HG03565 (cell line): ENCODE data around the gene MINAR1.
"Not testable (repeated sequence)": the region's sequence is repeated elsewhere in the genome, so short reads cannot be mapped to it uniquely, and the experiment has no call there.

Experiments
- ATAC-seq: cut with Tn5 transposase; IDR thresholded peaks from one replicate; pipeline ENCODE4 v1.9.1; 2021; ENCODE audit warnings: mild to moderate bottlenecking, moderate library complexity; ENCODE audit not compliant: unreplicated experiment

Gene MINAR1

GRCh38 chr15:79431636-79432344 lies at the start of gene MINAR1:
TSS of gene MINAR1 (plus strand) at chr15:79432336. CDS start at chr15:79456148, 23,812 bp downstream.
- no peak for ATAC-seq

- no peak for ATAC-seq
These were observed 37.9 kb upstream of the MINAR1 start for GRCh38 chr15:79394231-79394630.

GRCh38 chr15:79396850-79397249 lies 35.3 kb upstream of the MINAR1 start:
- no peak for ATAC-seq

GRCh38 chr15:79397269-79397910 lies 34.7 kb upstream of the MINAR1 start:
- ATAC-seq: no peak

GRCh38 chr15:79399606-79400005 lies 32.5 kb upstream of the MINAR1 start:
- no peak for ATAC-seq

- ATAC-seq: no peak
These were observed 31.5 kb upstream of the MINAR1 start for GRCh38 chr15:79400650-79401049.

GRCh38 chr15:79401301-79401700 lies 30.8 kb upstream of the MINAR1 start:
- no peak for ATAC-seq

GRCh38 chr15:79402136-79402535 lies 30.0 kb upstream of the MINAR1 start:
- no peak for ATAC-seq

GRCh38 chr15:79403501-79403900 lies 28.6 kb upstream of the MINAR1 start:
- ATAC-seq: no peak

- ATAC-seq: no peak
These were observed 25.9 kb upstream of the MINAR1 start for GRCh38 chr15:79406210-79406609.

GRCh38 chr15:79408041-79408440 lies 24.1 kb upstream of the MINAR1 start:
- no peak for ATAC-seq

- no peak for ATAC-seq
These were observed 21.9 kb upstream of the MINAR1 start for GRCh38 chr15:79410237-79410636.

- no peak for ATAC-seq
These were observed 20.1 kb upstream of the MINAR1 start for GRCh38 chr15:79412010-79412409.

GRCh38 chr15:79412429-79412828 lies 19.7 kb upstream of the MINAR1 start:
- ATAC-seq: no peak

- no peak for ATAC-seq
These were observed 15.3 kb upstream of the MINAR1 start for GRCh38 chr15:79416876-79417275.

- ATAC-seq: no peak
These were observed 13.3 kb upstream of the MINAR1 start for GRCh38 chr15:79418693-79419279.

- ATAC-seq: no peak
These were observed 6.4 kb upstream of the MINAR1 start for GRCh38 chr15:79425591-79426295.

- ATAC-seq: not testable (repeated sequence)
These were observed 5.2 kb upstream of the MINAR1 start for GRCh38 chr15:79426899-79427298.

- no peak for ATAC-seq
These were observed 4.1 kb upstream of the MINAR1 start for GRCh38 chr15:79427781-79428598.

- no peak for ATAC-seq
These were observed 1.1 kb upstream of the MINAR1 start for GRCh38 chr15:79430901-79431635.
